Esophagus squamous epithelium (tissue), 5 donors: Measurements from ENCODE around the gene RASEF. TPM values are rescaled to one million over a fixed set of nuclear protein-coding genes. Genes with fewer than 3 reads are reported as not detected.

Experiments used
- DNase-seq: peaks from one replicate; lab custom pipeline; 2025; lab: John Stamatoyannopoulos, UW
- H3K27ac ChIP-seq, 4 donors: fragments of 200-600 bp; sonication (generic); one replicate each; pipeline ENCODE4 v1.5.1; 2016 to 2019; ENCODE audit warnings: mild to moderate bottlenecking in 1 of 4
- H3K27me3 ChIP-seq, 4 donors: fragments of 200-600 bp; sonication (generic); 1 replicate in 3 of 4; 2 replicates in 1 of 4; pipeline versions ENCODE4 v1.5.1 to v1.6.0; 2017 to 2021; ENCODE audit warnings: antibody characterized with exemption in 1 of 4
- H3K36me3 ChIP-seq, 3 donors: fragments of 200-600 bp; sonication (generic); one replicate each; pipeline ENCODE4 v1.5.1; 2016 to 2019
- H3K4me1 ChIP-seq, 3 donors: fragments of 200-600 bp; sonication (generic); one replicate each; pipeline ENCODE4 v1.5.1; 2017 to 2019
- H3K4me3 ChIP-seq, 4 donors: fragments of 200-600 bp; sonication (generic); 1 replicate in 3 of 4; 2 replicates in 1 of 4; pipeline ENCODE4 v1.5.1; 2016 to 2019; ENCODE audit warnings: mild to moderate bottlenecking in 2 of 4, moderate library complexity in 1 of 4
- H3K9me3 ChIP-seq, 3 donors: fragments of 200-600 bp; sonication (generic); one replicate each; pipeline ENCODE4 v1.5.1; 2016 to 2019
- CTCF ChIP-seq, 6 experiments: fragments of 450-650 bp in 4 of 6; fragments of 200-600 bp in 2 of 6; sonication (generic) in 2 of 6; IDR thresholded peaks; one replicate each; pipeline ENCODE4 v1.5.1; 2016 to 2019; ENCODE audit warnings: antibody characterized with exemption in 6 of 6, mild to moderate bottlenecking in 4 of 6, moderate library complexity in 4 of 6
- POLR2A ChIP-seq, 4 donors: fragments of 450-650 bp; IDR thresholded peaks; one replicate each; pipeline ENCODE4 v1.6.1; 2017; ENCODE audit warnings: antibody characterized with exemption in 4 of 4, mild to moderate bottlenecking in 4 of 4, moderate library complexity in 3 of 4
- WGBS, 2 donors: methylation state at CpG; one replicate each; pipeline ENCODE4 v1.1.5; 2018; 5-methylcytosine and 5-hydroxymethylcytosine counted together
- intact Hi-C: fragments of 100-400 bp; cut with DNase I; formaldehyde crosslinking; loops from one replicate; pipeline ENCODE4 v1.15.0; 2022
- total RNA-seq, 4 donors: library from RNA; depleted of rRNA; stranded (reverse); fragments of >200 nt; gene quantifications; one replicate each; pipeline ENCODE4 v1.1.0, GENCODE V29; 2016
- donor health status: DM: yes; HTN: yes; CAD: no.

RASEF gene
- total RNA-seq, 4 donors from 2014 or later: 9.1 to 17.4 (median 13.5) TPM

DNA sequence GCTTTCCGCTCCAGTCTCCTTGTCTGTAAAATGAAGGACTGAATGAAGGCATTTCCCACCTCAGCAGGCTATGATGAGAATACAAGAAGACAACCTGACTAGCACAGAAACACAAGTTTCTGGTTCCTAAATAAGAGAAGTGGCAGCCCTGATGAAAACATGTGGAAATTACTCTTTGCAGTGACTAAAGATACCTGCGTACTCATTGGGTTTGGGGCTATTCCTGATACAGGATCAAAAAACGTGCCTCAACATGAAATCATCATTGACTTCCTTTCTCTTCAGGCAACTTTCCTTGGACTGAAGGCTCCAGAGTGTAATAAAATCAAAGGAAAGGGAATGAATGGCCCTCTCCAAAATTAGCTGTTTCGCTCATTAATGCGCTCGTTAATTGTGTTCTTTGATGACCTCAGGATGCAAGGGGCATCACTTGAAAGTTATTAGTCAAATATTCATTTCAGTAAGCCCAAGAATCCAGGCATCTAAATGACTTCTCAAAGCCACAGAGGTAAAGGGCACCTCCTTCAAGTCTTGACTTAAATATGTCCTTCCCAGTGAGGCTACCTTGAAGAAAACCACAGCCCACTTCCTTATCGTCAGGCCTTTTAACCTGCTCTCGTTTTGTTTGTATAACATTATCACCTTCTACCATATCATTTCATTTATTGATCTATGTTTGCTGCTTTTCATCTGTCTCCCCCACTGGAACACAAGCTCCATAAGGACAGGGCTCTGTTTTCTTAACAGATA lies 68.9 kb downstream of the RASEF start:
- Histone ChIP-seq H3K4me3 (no peak overlapping the region), H3K9me3 (no peaks in the 10 kb centered on the region), H3K27me3 (no peaks in the 10 kb centered on the region), H3K36me3 (peaks cover 0 to 12% (median 0%) of the 10 kb centered on the region in 3 donors), H3K4me1 (no peaks in the 10 kb centered on the region), H3K27ac (no peak overlapping the region)
- WGBS, 2 donors: 75% methylated on average over 8 of the region's 8 CpGs
- no peak for DNase-seq
- intact Hi-C loops: no loop called here
- TF ChIP-seq POLR2A (IDR thresholded peaks at IDR 0.05) (no peak), CTCF (IDR thresholded peaks at IDR 0.05) (no peak)

DNA sequence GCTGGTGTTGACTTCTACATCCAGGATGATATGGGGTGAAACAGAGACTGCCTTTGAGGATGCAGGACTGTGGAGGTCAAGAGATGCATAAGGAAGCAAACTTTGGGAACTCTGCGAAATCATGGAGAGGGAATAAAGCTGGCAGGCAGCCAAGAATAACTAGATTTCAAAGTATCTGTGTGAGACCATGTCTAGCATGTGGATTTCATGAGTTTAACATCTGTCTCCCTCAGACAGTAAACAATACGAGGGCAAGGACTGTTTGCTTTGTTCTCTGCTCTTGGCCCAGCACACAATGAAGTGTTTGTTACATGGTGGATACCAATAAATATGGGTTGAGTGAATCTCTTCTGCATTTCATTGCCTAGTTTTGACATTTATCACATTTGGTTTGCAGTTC lies 71.3 kb downstream of the RASEF start:
- no peak for DNase-seq
- TF ChIP-seq POLR2A (IDR thresholded peaks at IDR 0.05) (no peak), CTCF (IDR thresholded peaks at IDR 0.05) (no peak)
- intact Hi-C loops: no loop called here
- Histone ChIP-seq H3K27me3 (no peaks in the 10 kb centered on the region), H3K36me3 (peaks cover 0 to 12% (median 0%) of the 10 kb centered on the region in 3 donors), H3K4me1 (no peaks in the 10 kb centered on the region), H3K9me3 (no peaks in the 10 kb centered on the region), H3K27ac (no peak overlapping the region), H3K4me3 (no peak overlapping the region)
- WGBS, 2 donors: 66 to 69% methylated on average over 2 of the region's 2 CpGs

GRCh38 chr9:82989929-82990328 lies 73.0 kb downstream of the RASEF start:
- H3K36me3 ChIP-seq: peaks cover 0 to 12% (median 0%) of the 10 kb centered on the region in 3 donors
- 66 to 68% methylated on average over 4 of the region's 4 CpGs for WGBS, 2 donors
- TF ChIP-seq CTCF (IDR thresholded peaks at IDR 0.05): no peak
- no peak for TF ChIP-seq POLR2A (IDR thresholded peaks at IDR 0.05)
- DNase-seq: no peak
- H3K9me3 ChIP-seq: no peaks in the 10 kb centered on the region
- no peak overlapping the region for H3K4me3 ChIP-seq
- H3K4me1 ChIP-seq: no peaks in the 10 kb centered on the region
- H3K27me3 ChIP-seq: no peaks in the 10 kb centered on the region
- no peak overlapping the region for H3K27ac ChIP-seq
- intact Hi-C loops: no loop called here

DNA sequence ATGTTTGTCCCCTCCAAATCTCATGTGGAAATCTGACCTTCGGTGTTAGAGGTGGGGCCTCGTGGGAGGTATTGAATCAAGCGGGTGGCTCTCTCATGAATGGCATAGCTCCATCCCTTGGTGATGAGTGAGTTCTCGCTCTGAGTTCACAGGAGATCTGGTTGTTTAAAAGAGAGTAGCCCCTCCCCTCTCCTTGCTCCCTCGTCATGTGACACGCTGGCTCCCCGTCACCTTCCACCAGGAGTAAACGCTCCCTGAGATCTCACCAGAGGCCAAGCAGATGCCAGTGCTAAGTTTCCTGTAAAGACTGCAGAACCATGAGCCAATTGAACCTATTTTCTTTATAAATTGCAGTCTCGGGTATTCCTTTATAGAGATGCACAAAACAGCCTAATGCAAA lies 74.5 kb downstream of the RASEF start:
- DNase-seq: no peak
- H3K36me3 ChIP-seq: peaks cover 0 to 14% (median 0%) of the 10 kb centered on the region in 3 donors
- H3K4me1 ChIP-seq: no peaks in the 10 kb centered on the region
- no peaks in the 10 kb centered on the region for H3K27me3 ChIP-seq
- TF ChIP-seq POLR2A (IDR thresholded peaks at IDR 0.05) (no peak), CTCF (IDR thresholded peaks at IDR 0.05) (no peak)
- intact Hi-C loops: no loop called here
- WGBS, 2 donors: 80 to 87% methylated on average over 9 of the region's 9 CpGs
- H3K27ac ChIP-seq: no peak overlapping the region
- no peaks in the 10 kb centered on the region for H3K9me3 ChIP-seq
- H3K4me3 ChIP-seq: no peak overlapping the region

- Histone ChIP-seq H3K27ac (no peak overlapping the region), H3K4me3 (no peak overlapping the region), H3K27me3 (no peaks in the 10 kb centered on the region), H3K4me1 (no peaks in the 10 kb centered on the region), H3K9me3 (no peaks in the 10 kb centered on the region), H3K36me3 (peaks cover 0 to 16% (median 0%) of the 10 kb centered on the region in 3 donors)
- DNase-seq: no peak
- intact Hi-C loops: no loop called here
- 57 to 65% methylated on average over 5 of the region's 5 CpGs for WGBS, 2 donors
- no peak for TF ChIP-seq CTCF (IDR thresholded peaks at IDR 0.05)
- TF ChIP-seq POLR2A (IDR thresholded peaks at IDR 0.05): no peak
Measured at GRCh38 chr9:82987370-82988189, 75.4 kb downstream of the RASEF start.
